Measurements from ENCODE around the gene TCP11L2. TPM values are rescaled to one million over a fixed set of nuclear protein-coding genes. Genes with fewer than 3 reads are reported as not detected.
A peak's percentile ranks its signal among the peaks of the same experiment; 100 is the strongest.

TCP11L2 gene
- total RNA-seq, 1 donor: 25.0 TPM

DNA sequence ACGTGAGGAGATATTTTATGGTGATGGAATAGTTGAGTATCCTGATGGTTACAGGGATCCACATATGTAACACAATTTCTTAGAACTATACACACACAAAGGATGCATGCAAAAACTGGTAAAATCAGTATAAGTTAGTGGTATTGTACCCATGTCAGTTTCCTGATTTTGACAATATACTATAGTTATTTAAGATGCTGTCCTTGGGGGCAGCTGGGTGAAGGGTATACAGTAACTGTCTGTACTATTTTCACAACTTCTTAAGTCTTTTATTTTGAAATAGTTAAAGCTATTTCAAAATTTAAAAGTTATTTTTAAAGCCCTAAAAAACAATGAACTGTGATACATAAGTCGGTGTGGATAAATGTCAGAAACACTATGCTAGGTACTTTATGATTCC is 30.5 kb downstream of the TCP11L2 start:
- TF ChIP-seq, protein P1, sequence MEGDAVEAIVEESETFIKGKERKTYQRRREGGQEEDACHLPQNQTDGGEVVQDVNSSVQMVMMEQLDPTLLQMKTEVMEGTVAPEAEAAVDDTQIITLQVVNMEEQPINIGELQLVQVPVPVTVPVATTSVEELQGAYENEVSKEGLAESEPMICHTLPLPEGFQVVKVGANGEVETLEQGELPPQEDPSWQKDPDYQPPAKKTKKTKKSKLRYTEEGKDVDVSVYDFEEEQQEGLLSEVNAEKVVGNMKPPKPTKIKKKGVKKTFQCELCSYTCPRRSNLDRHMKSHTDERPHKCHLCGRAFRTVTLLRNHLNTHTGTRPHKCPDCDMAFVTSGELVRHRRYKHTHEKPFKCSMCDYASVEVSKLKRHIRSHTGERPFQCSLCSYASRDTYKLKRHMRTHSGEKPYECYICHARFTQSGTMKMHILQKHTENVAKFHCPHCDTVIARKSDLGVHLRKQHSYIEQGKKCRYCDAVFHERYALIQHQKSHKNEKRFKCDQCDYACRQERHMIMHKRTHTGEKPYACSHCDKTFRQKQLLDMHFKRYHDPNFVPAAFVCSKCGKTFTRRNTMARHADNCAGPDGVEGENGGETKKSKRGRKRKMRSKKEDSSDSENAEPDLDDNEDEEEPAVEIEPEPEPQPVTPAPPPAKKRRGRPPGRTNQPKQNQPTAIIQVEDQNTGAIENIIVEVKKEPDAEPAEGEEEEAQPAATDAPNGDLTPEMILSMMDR (IDR thresholded peaks at IDR 0.05; ENCODE audit: insufficient read depth, low read depth, low read length): no peak
- H3K4me3 ChIP-seq (ENCODE audit: low read depth, low read length): no peak overlapping the region
- DNase-seq (ENCODE audit: low read depth): no peak

- DNase-seq (ENCODE audit: low read depth): no peak
- TF ChIP-seq, protein P1 (IDR thresholded peaks at IDR 0.05; ENCODE audit: insufficient read depth, low read depth, low read length): no peak
- H3K4me3 ChIP-seq (ENCODE audit: low read depth, low read length): no peak overlapping the region
Observed at GRCh38 chr12:106333756-106334155, 31.2 kb downstream of the TCP11L2 start.

DNA sequence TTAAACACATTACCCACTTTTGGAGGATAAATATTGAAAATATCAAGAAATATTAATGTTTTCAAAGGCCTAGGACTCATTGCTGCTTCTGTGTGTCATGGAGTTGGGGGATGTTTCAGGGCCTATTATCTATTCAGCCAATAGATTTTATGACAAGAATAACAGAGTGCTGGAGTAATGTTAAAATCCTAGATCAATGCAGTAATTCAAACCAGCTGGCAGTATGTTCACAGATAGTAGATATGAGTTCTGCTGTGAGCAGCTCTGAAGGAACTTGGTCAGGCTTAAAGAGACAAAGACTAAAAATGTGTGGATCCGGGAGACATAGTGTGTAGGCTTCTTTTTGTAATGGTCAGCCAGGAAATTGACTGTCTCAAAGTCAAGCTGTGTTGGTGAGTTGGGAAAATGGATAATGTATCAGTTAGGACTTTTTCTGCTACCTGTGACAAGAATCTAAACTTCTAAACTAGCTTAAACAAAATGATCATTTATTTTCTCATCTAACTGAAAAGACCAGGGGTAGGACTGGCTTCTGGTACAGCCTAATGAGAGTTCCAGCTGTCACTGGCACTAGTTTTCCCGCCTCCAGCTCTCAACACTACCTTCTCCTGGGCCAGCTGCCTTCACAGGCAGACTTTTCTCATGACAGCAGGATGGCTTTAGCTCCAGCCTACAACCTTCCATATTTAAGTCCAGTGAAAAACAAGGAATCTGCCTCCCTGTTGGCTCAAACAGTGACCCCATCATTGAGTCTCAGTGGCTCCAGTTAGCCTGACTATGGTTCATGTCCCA is 38.7 kb downstream of the TCP11L2 start:
- no peak for DNase-seq (ENCODE audit: low read depth)
- TF ChIP-seq, protein P1 (IDR thresholded peaks at IDR 0.05; ENCODE audit: insufficient read depth, low read depth, low read length): no peak
- H3K4me3 ChIP-seq (ENCODE audit: low read depth, low read length): no peak overlapping the region

GRCh38 chr12:106342397-106343213 is 40.1 kb downstream of the TCP11L2 start:
- peak overlapping the region; percentile 17 for H3K4me3 ChIP-seq (ENCODE audit: low read depth, low read length)
- DNase-seq (ENCODE audit: low read depth): peak; percentile 74
- TF ChIP-seq, protein P1 (IDR thresholded peaks at IDR 0.05; ENCODE audit: insufficient read depth, low read depth, low read length): no peak

- H3K4me3 ChIP-seq (ENCODE audit: low read depth, low read length): peak overlapping the region; percentile 17
- TF ChIP-seq, protein P1 (IDR thresholded peaks at IDR 0.05; ENCODE audit: insufficient read depth, low read depth, low read length): no peak
- DNase-seq (ENCODE audit: low read depth): no peak
Observed at GRCh38 chr12:106343214-106343528, 40.6 kb downstream of the TCP11L2 start.

DNA sequence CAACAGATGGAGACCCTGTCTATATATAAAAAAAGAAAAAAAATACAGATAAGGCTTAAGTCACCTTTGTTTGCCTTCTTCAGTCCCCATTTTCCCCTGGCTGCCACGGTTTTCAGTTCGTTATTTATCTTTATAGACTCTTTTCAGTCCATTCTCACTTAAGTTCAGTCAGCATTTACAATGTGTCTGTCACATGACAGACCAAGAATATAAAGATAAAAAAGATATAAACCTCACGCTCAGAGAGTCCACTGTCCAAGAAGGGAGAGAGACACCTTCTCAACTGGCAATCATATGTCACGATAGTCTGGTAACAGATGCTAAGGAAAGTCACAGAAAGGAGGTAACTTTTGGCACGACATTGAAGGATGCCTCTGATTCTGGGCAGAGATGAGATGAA is 41.6 kb downstream of the TCP11L2 start:
- TF ChIP-seq, protein P1 (IDR thresholded peaks at IDR 0.05; ENCODE audit: insufficient read depth, low read depth, low read length): no peak
- no peak for DNase-seq (ENCODE audit: low read depth)
- no peak overlapping the region for H3K4me3 ChIP-seq (ENCODE audit: low read depth, low read length)

Data from fibroblast of villous mesenchyme (primary cell).